GM12878 (cell line): Measurements from ENCODE around the gene HSD17B14. TPM values are rescaled to one million over a fixed set of nuclear protein-coding genes. Genes with fewer than 3 reads are reported as not detected.
A peak's percentile ranks its signal among the peaks of the same experiment; 100 is the strongest.
"Not testable (repeated sequence)": the region's sequence is repeated elsewhere in the genome, so short reads cannot be mapped to it uniquely, and the experiment has no call there.

Experiments used
- ATAC-seq: fragments of 200-7000 bp; cut with Tn5 transposase; 3 replicates; pipeline ENCODE4 v1.9.1; 2020; ENCODE audit warnings: mild to moderate bottlenecking, moderate library complexity
- BruUV-seq: library from RNA; stranded (reverse); fragments of 400-500 nt; replicated peaks from 2 replicates; lab custom pipeline; 2021; lab: Mats Ljungman, UMichigan
- CTCF ChIA-PET: fragments of 300-600 bp; sonication (Branson Sonifier 250); formaldehyde crosslinking; extraction: SDS; loops from one replicate; lab custom pipeline; 2021; ENCODE audit warnings: inconsistent platforms; lab: Yijun Ruan, JAX
- POLR2A ChIA-PET: fragments of 350-600 bp; formaldehyde crosslinking; extraction: SDS; loops from one replicate; lab custom pipeline; 2021; ENCODE audit warnings: inconsistent platforms; lab: Charles Lee
- RAD21 ChIA-PET: fragments of 300-600 bp; sonication (Branson Sonifier 250); formaldehyde crosslinking; loops from one replicate; lab custom pipeline; 2023; ENCODE audit warnings: antibody characterized with exemption; ENCODE audit not compliant: unreplicated experiment; lab: Charles Lee
- SMC1A ChIA-PET: fragments of 300-600 bp; sonication (Branson Sonifier 250); formaldehyde crosslinking; loops from one replicate; lab custom pipeline; 2023; ENCODE audit not compliant: unreplicated experiment, uncharacterized antibody; lab: Charles Lee
- DNase-seq: peaks from one replicate; pipeline ENCODE4 v3.0.0-alpha.2; 2011; ENCODE audit warnings: low read depth, low spot score
- FAIRE-seq: peaks from 3 replicates; lab custom pipeline; 2011; peaks lifted over from hg19 to GRCh38; lab: Jason Lieb, UNC
- H2AFZ ChIP-seq: 2 replicates; pipeline ENCODE4 v1.6.0; 2011; ENCODE audit warnings: low read depth, low read length, control low read depth; ENCODE audit not compliant: control insufficient read depth
- H3K27ac ChIP-seq: 2 replicates; pipeline ENCODE4 v1.5.1; 2011; ENCODE audit warnings: control low read depth; ENCODE audit not compliant: control insufficient read depth, insufficient read depth
- H3K27me3 ChIP-seq, 2 experiments: replicated peaks in 1 of 2; 2 replicates each; pipeline versions ENCODE4 v1.6.0 to v1.6.1; 2011; ENCODE audit warnings: low read length in 1 of 2; ENCODE audit not compliant: control insufficient read depth in 2 of 2, insufficient read depth in 2 of 2
- H3K36me3 ChIP-seq, 2 experiments: 2 replicates each; pipeline ENCODE4 v1.5.1; 2011; ENCODE audit warnings: low read length in 1 of 2; ENCODE audit not compliant: control insufficient read depth in 2 of 2, insufficient read depth in 2 of 2
- H3K4me1 ChIP-seq: 2 replicates; pipeline ENCODE4 v1.6.1; 2011; ENCODE audit warnings: mild to moderate bottlenecking, low read length, moderate library complexity, mixed read lengths; ENCODE audit not compliant: control insufficient read depth, insufficient read depth
- H3K4me2 ChIP-seq: 2 replicates; pipeline ENCODE4 v1.6.0; 2011; ENCODE audit warnings: control low read depth; ENCODE audit not compliant: control insufficient read depth, insufficient read depth
- H3K4me3 ChIP-seq: fragments of 200-600 bp; sonication (generic); 2 replicates; pipeline ENCODE4 v1.5.1; 2016
- H3K79me2 ChIP-seq: 2 replicates; pipeline ENCODE4 v1.6.0; 2011; ENCODE audit warnings: low read length; ENCODE audit not compliant: control insufficient read depth, insufficient read depth
- H3K9ac ChIP-seq: 2 replicates; pipeline ENCODE4 v1.8.0; 2011; ENCODE audit warnings: low read length, control low read depth, mixed read lengths; ENCODE audit not compliant: control insufficient read depth, insufficient read depth
- H3K9me3 ChIP-seq: replicated peaks from 3 replicates; pipeline ENCODE4 v1.5.1; 2011; ENCODE audit warnings: mild to moderate bottlenecking, low read length; ENCODE audit not compliant: control insufficient read depth, insufficient read depth
- H4K20me1 ChIP-seq: 2 replicates; pipeline ENCODE4 v1.6.0; 2011; ENCODE audit not compliant: control insufficient read depth, insufficient read depth
- EGR1 ChIP-seq, 2 experiments: IDR thresholded peaks; 1 replicate in 1 of 2; 2 replicates in 1 of 2; pipeline ENCODE4 v1.6.1; 2011 to 2012; ENCODE audit warnings: low read depth in 2 of 2, low read length in 2 of 2, borderline replicate concordance in 1 of 2, mild to moderate bottlenecking in 1 of 2, moderate library complexity in 1 of 2
- FOXK2 ChIP-seq: fragments of 450-650 bp; IDR thresholded peaks from 2 replicates; pipeline ENCODE4 v1.6.1; 2017; ENCODE audit warnings: mild to moderate bottlenecking, moderate library complexity
- KDM1A ChIP-seq: fragments of 200-600 bp; sonication (generic); IDR thresholded peaks from 2 replicates; pipeline ENCODE4 v1.6.1; 2016; ENCODE audit warnings: borderline replicate concordance
- PML ChIP-seq: IDR thresholded peaks from 2 replicates; pipeline ENCODE4 v1.6.1; 2012; ENCODE audit warnings: low read length, inconsistent platforms
- SIX5 ChIP-seq: IDR thresholded peaks from 2 replicates; pipeline ENCODE4 v1.6.1; 2011; ENCODE audit warnings: mild to moderate bottlenecking, low read depth, low read length, moderate library complexity; ENCODE audit not compliant: severe bottlenecking
- USF1 ChIP-seq: IDR thresholded peaks from 2 replicates; pipeline ENCODE4 v1.6.1; 2011; ENCODE audit warnings: borderline replicate concordance, low read depth, mild to moderate bottlenecking, moderate library complexity, mixed read lengths, low read length; ENCODE audit not compliant: insufficient read depth; ENCODE audit errors: extremely low read length
- WGBS: methylation state at CpG from one replicate; pipeline ENCODE4 v1.1.6; 2016; ENCODE audit warnings: low lambda C conversion rate; ENCODE audit not compliant: insufficient replicate concordance, insufficient coverage; ENCODE audit errors: missing lambda C conversion rate; 5-methylcytosine and 5-hydroxymethylcytosine counted together
- in situ Hi-C: fragments of 300-500 bp; cut with MboI; formaldehyde crosslinking; loops from 9 replicates; pipeline ENCODE4 v1.14.3; 2018; ENCODE audit warnings: mixed read lengths
- intact Hi-C: fragments of 100-400 bp; cut with micrococcal nuclease; formaldehyde crosslinking; loops from one replicate; pipeline ENCODE4 v1.14.2; 2022; ENCODE audit not compliant: unreplicated experiment
- polyA plus RNA-seq, 11 experiments: library from polyadenylated mRNA; depleted of rRNA in 4 of 11; unstranded in 6 of 11; stranded (reverse) in 5 of 11; fragments of >200 nt; fragmentation: Nextera tagmentation in 4 of 11; fragmentation: Illumina TruSeq in 1 of 11; extraction: Ambion mirVana in 4 of 11; extraction: Trizol in 1 of 11; gene quantifications; 1 replicate in 1 of 11; 2 replicates in 10 of 11; pipeline versions ENCODE4 v1.2.1 to v1.2.3, GENCODE V29; 2011 to 2016; ENCODE audit warnings: inconsistent platforms in 2 of 11, missing spikeins in 2 of 11, low read depth in 1 of 11
- total RNA-seq, 4 experiments: library from RNA; depleted of rRNA in 3 of 4; stranded (reverse); fragments of >200 nt in 3 of 4; fragmentation: Illumina TruSeq in 1 of 4; extraction: Trizol in 1 of 4; gene quantifications; 2 replicates each; pipeline versions ENCODE4 v1.2.1 to v1.2.3, GENCODE V29; 2013 to 2021

The HSD17B14 gene
- total and polyA plus RNA-seq, 10 of the 15 experiments (the other 5 are each of a cell fraction or from before 2014, with no cell fraction given), result 0.21 to 4.1 (median 0.61) TPM

DNA sequence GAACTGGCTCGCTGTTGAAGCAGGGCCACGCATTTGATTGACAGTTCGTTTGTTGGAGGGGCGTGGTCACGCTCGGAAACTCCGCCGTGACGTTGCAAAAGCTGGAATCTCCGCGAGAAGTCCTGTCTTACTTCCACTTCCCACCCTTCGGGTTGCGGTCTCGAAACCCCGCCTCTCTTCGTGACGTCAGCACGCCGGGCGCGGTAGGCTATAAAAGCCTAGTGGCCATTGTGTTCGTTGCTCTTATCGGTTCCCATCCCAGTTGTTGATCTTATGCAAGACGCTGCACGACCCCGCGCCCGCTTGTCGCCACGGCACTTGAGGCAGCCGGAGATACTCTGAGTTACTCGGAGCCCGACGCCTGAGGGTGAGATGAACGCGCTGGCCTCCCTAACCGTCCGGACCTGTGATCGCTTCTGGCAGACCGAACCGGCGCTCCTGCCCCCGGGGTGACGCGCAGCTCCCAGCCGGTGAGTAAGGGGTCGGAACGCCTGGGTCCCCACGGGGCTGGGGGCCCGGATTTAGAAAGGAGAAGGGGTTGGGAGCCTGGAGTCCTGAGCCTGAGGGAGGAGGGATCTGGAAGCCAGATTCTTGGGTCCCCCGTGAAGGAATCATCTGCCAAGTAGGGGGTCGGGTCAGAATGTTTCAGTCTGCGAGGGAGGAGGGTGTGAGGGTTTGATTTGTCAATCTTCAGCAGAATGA lies 36.0 kb upstream of the HSD17B14 start, which contains the start of gene PPP1R15A (continued):
- no peak for TF ChIP-seq KDM1A
- no peak for TF ChIP-seq USF1
- TF ChIP-seq PML, result peak; percentile 99
- peak; percentile 52; the same call in 1 of the 2 replicates for TF ChIP-seq FOXK2
- TF ChIP-seq EGR1 (IDR thresholded peaks at IDR 0.05; ENCODE audit: borderline replicate concordance in 1 of 2, low read depth in 2 of 2, low read length in 2 of 2), result peak in 1 of 2 experiments; percentile 54; a peak in 1 of 3 replicates
- TF ChIP-seq SIX5, result no peak

- Histone ChIP-seq H3K79me2 (peaks cover 43% of the 10 kb centered on the region), H2AFZ (0 out of 2 replicates have a peak overlapping the region, but pooled peaks have one; percentile 4), H3K4me1 (peaks cover 26% of the 10 kb centered on the region)
- H3K27me3 ChIP-seq, H3K4me3 ChIP-seq, DNase-seq, intact Hi-C loops, in situ Hi-C loops, H3K9ac ChIP-seq, ATAC-seq, H3K4me2 ChIP-seq, FAIRE-seq, BruUV-seq, H3K9me3 ChIP-seq, H4K20me1 ChIP-seq, H3K36me3 ChIP-seq, H3K27ac ChIP-seq: not testable (repeated sequence)
- ChIA-PET CTCF (interaction anchor here (0.9 to 3.6 kb wide), 5 partner anchors 29 to 121 kb away, joined by 3 to 22 read pairs (median 4); partner anchors contain the start of genes GYS1 and RUVBL2), SMC1A (interaction anchor here (0.9 to 3.7 kb wide), 4 partner anchors 15 to 92 kb away, joined by 4 to 24 read pairs (median 12); partner anchors contain the start of gene NUCB1), POLR2A (interaction anchor here (0.5 to 6.7 kb wide), 17 partner anchors 9 to 226 kb away, joined by 3 to 64 read pairs (median 3); partner anchors contain the start of genes FTL, GYS1 and RUVBL2), RAD21 (interaction anchor here (0.6 to 5.0 kb wide), 9 partner anchors 27 to 122 kb away, joined by 3 to 26 read pairs (median 5); partner anchors contain the start of genes GYS1 and RUVBL2)
- WGBS, result 87% methylated on average over 27 of the region's 31 CpGs
These were observed 35.3 kb upstream of the HSD17B14 start for GRCh38 chr19:48871471-48872181.
